ENCODE measurements around the gene NANOGP8.

DNA sequence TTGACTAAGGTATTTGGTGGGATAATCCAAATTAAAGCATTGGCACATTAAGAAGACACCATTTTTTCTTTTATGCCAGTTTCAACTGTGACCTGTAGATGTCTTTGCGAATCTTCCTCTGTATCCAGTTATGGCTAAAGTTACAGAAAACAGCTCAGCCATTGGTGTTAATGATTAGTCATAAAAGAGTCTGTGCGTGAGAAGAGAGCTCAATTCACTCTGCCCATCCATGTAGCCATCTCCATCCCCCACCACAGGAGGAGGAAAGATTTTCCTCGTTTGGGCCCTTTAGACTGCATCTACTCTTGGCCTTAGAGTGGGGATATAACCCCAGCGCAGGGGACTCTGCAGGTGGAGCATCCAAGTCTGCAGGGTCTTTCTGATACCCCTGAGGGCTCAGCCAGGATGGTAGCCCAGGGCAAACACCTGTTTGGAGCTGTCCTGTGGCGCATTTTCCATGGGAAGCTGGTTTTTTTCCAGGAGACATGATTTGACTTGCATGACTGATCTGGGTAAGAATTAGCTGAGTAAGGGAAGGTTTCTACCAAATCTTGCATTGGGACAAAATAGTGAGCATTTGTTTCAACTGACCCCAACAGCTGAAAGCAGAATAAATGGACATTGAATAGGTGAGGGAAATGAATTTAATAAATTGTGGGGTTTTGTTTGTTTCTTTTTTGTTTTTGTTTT, 29.5 kb downstream of the NANOGP8 start:
- TF ChIP-seq CTCF (optimal IDR thresholded peaks at IDR 0.05 in 1 of 3, IDR thresholded peaks at IDR 0.05 in 1 of 3, conservative IDR thresholded peaks at IDR 0.05 in 1 of 3; ENCODE audit: extremely low read depth in 1 of 3, insufficient read depth in 2 of 3, low read length in 3 of 3) (no peak), EZH2 (IDR thresholded peaks at IDR 0.05; ENCODE audit: low read length) (no peak)

Data from keratinocyte (primary cell).